ENCODE measurements around the gene UBE2G2. TPM values are rescaled to one million over a fixed set of nuclear protein-coding genes. Genes with fewer than 3 reads are reported as not detected.

Gene UBE2G2
- total and polyA plus RNA-seq, 2 donors (not counting 3 experiments of a cell fraction or from before 2014, with no cell fraction given), result 95.0 to 114 TPM

DNA sequence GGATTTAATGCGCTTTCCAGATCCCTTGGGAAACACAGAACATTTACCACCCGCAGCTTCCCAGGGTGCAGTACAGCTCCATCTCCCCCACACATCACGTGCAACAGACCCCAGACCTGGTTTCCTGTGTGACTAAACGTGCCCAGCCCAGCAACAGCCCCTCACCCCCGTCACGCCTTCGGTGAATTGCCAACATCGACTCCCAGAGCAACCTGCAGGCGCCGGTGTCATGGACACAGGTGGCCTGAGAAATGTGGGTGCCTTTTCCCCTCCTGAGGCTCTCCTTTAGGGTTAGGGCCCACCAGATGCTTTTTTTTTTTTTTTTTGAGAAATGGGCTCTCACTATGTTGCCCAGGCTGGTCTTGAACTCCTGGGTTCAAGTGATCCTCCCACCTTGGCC, 40.5 kb upstream of the UBE2G2 start:
- TF ChIP-seq EZH2 (IDR thresholded peaks at IDR 0.05; ENCODE audit: borderline replicate concordance, low read depth, low read length, severe bottlenecking), result no peak
- no peak for TF ChIP-seq CTCF (IDR thresholded peaks at IDR 0.05; ENCODE audit: extremely low read depth in 1 of 2, insufficient read depth in 1 of 2, low read depth in 1 of 2, low read length in 2 of 2)
- no peak for TF ChIP-seq JUN (IDR thresholded peaks at IDR 0.05; ENCODE audit: borderline replicate concordance, insufficient read depth, insufficient read length, low read depth)
- TF ChIP-seq GATA2 (IDR thresholded peaks at IDR 0.05; ENCODE audit: insufficient read depth, insufficient read length, low read depth, low read length), result no peak
- no peak for TF ChIP-seq POLR2A (IDR thresholded peaks at IDR 0.05; ENCODE audit: low read depth, low read length)
- TF ChIP-seq, protein P1, sequence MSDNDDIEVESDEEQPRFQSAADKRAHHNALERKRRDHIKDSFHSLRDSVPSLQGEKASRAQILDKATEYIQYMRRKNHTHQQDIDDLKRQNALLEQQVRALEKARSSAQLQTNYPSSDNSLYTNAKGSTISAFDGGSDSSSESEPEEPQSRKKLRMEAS (IDR thresholded peaks at IDR 0.05; ENCODE audit: insufficient read depth, insufficient read length), result no peak
- no peak for TF ChIP-seq MYC (IDR thresholded peaks at IDR 0.05; ENCODE audit: low read depth, low read length)
- TF ChIP-seq FOS (IDR thresholded peaks at IDR 0.05; ENCODE audit: borderline replicate concordance, insufficient read depth, low read length), result no peak
- TF ChIP-seq POLR2AphosphoS5 (IDR thresholded peaks at IDR 0.05; ENCODE audit: insufficient read depth, low read depth, low read length), result no peak
- H3K27me3 ChIP-seq (ENCODE audit: control insufficient read depth in 2 of 2, insufficient read depth in 2 of 2, low read length in 2 of 2), result peaks cover 2 to 4% of the 10 kb centered on the region in 2 experiments
- H3K4me1 ChIP-seq (ENCODE audit: control insufficient read depth, extremely low read depth, insufficient read depth, low read length), result peaks cover 14% of the 10 kb centered on the region
- ChIA-PET CTCF (no interaction called here), POLR2A (no interaction called here)
- H3K4me3 ChIP-seq (replicated peaks in 1 of 3; ENCODE audit: insufficient read depth in 1 of 3, low read depth in 1 of 3, low read length in 3 of 3), result no peak overlapping the region
- no TSS peak for BruUV-seq (replicated peaks)
- no peaks in the 10 kb centered on the region for H3K79me2 ChIP-seq (ENCODE audit: control insufficient read depth, insufficient read depth, low read length)
- DNase-seq (ENCODE audit: low read depth, low spot score) (no peak), FAIRE-seq (no peak)
- H2AFZ ChIP-seq (ENCODE audit: low read depth, low read length), result no peak overlapping the region
- no peak overlapping the region for H3K9ac ChIP-seq (replicated peaks; ENCODE audit: extremely low read depth, insufficient read depth, low read length)
- H4K20me1 ChIP-seq (replicated peaks; ENCODE audit: control insufficient read depth, extremely low read depth, insufficient read depth, low read length), result no peaks in the 10 kb centered on the region
- H3K27ac ChIP-seq (ENCODE audit: insufficient read depth, low read depth, low read length), result no peak overlapping the region
- dilution Hi-C loops (cut with MboI; ENCODE audit: extremely low pct_ligation_motif_present, low sequenced_read_pairs), result no loop called here
- no peaks in the 10 kb centered on the region for H3K9me1 ChIP-seq (replicated peaks; ENCODE audit: control insufficient read depth, extremely low read depth, insufficient read depth, low read length)
- intact Hi-C loops (cut with micrococcal nuclease), result no loop called here
- H3K9me3 ChIP-seq (replicated peaks; ENCODE audit: control insufficient read depth, insufficient read depth, low read length), result no peaks in the 10 kb centered on the region
- H3K36me3 ChIP-seq (ENCODE audit: control insufficient read depth in 2 of 2, extremely low read depth in 1 of 2, insufficient read depth in 2 of 2, low read length in 2 of 2), result no peaks in the 10 kb centered on the region
- H3K4me2 ChIP-seq (ENCODE audit: insufficient read depth, low read length), result no peak overlapping the region
